MCF 10A (cell line): Measurements from ENCODE around the gene USH1G. TPM values are rescaled to one million over a fixed set of nuclear protein-coding genes. Genes with fewer than 3 reads are reported as not detected.

Source experiments
- BruUV-seq: library from RNA; stranded (reverse); fragments of 400-500 nt; replicated peaks from 2 replicates; lab custom pipeline; 2021; lab: Mats Ljungman, UMichigan
- CTCF ChIA-PET: fragments of 300-600 bp; sonication (Branson Sonifier 250); formaldehyde crosslinking; extraction: SDS; loops from one replicate; lab custom pipeline; 2021; ENCODE audit warnings: antibody characterized with exemption, inconsistent platforms; lab: Yijun Ruan, JAX
- POLR2A ChIA-PET: fragments of 300-600, 350-650 bp; sonication (Branson Sonifier 250); formaldehyde crosslinking; extraction: SDS; loops from one replicate; lab custom pipeline; 2020; ENCODE audit warnings: antibody characterized with exemption, inconsistent platforms; lab: Yijun Ruan, JAX
- DNase-seq: peaks from one replicate; pipeline ENCODE4 v3.0.0-alpha.2; 2018; ENCODE audit not compliant: unreplicated experiment
- H3K27ac Mint-ChIP-seq: one replicate; pipeline ENCODE4 v1.8.0; 2022; ENCODE audit warnings: mild to moderate bottlenecking, low read depth, mixed read lengths; ENCODE audit not compliant: unreplicated experiment
- H3K27me3 Mint-ChIP-seq: one replicate; pipeline ENCODE4 v1.8.0; 2022; ENCODE audit warnings: mixed read lengths; ENCODE audit not compliant: insufficient read depth, unreplicated experiment
- H3K36me3 Mint-ChIP-seq: one replicate; pipeline ENCODE4 v1.8.0; 2022; ENCODE audit warnings: mild to moderate bottlenecking, moderate library complexity, mixed read lengths; ENCODE audit not compliant: insufficient read depth, unreplicated experiment
- H3K4me1 Mint-ChIP-seq: one replicate; pipeline ENCODE4 v1.8.0; 2022; ENCODE audit warnings: mixed read lengths; ENCODE audit not compliant: insufficient read depth, unreplicated experiment
- H3K4me3 Mint-ChIP-seq: one replicate; pipeline ENCODE4 v1.8.0; 2022; ENCODE audit warnings: mild to moderate bottlenecking, moderate library complexity, mixed read lengths; ENCODE audit not compliant: unreplicated experiment
- H3K9me3 Mint-ChIP-seq: one replicate; pipeline ENCODE4 v1.8.0; 2022; ENCODE audit warnings: mixed read lengths; ENCODE audit not compliant: unreplicated experiment
- intact Hi-C: fragments of 100-400 bp; cut with micrococcal nuclease; formaldehyde crosslinking; loops from 2 replicates; pipeline ENCODE4 v1.14.1; 2022
- total RNA-seq: library from RNA; stranded (reverse); gene quantifications from 2 replicates; pipeline ENCODE4 v1.2.3, GENCODE V29; 2022
- TF ChIP-seq, protein P1 (sequence below): fragments of 200-600 bp; IDR thresholded peaks from one replicate; pipeline ENCODE4 v1.8.0; 2022; ENCODE audit warnings: antibody characterized with exemption, mild to moderate bottlenecking; ENCODE audit not compliant: unreplicated experiment

USH1G gene
- total RNA-seq, 1 experiment from 2014 or later, result not detected

DNA sequence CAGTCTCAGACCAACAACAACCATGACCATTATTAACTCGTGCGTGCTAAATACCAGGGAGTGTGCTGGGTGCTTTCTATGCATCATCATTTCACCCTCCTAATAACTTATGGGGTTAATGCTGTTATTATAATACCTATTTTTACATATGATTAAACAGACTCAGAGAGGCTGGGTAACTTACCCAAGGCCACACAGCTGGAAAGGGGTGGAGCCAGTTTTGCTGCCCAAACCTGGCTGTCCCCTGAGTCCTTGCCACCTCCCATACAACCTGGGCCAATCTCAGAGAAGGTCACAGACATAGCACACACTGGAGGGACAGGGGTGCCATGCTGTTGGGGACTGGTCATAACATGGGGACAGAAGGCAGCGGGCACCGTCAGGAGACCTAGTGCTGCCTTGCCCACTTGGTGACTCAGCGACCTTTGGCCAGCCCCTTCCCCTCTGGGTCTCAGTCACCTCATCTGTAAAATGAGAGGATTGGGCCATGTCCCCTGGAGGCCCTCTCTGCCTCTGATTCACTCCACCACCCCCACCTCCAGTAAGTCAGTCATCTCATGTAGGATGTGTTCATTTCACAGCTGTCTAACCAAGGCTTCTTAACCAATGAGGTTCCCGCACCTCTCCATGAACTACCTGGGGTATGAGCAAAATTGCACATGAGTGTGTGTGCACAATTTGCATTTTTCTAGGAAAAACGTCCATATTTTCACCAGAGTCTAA is 18.2 kb downstream of the USH1G start:
- Mint-ChIP-seq H3K27ac (no peak overlapping the region), H3K27me3 (no peaks in the 10 kb centered on the region), H3K4me1 (no peaks in the 10 kb centered on the region), H3K36me3 (no peaks in the 10 kb centered on the region), H3K4me3 (no peak overlapping the region), H3K9me3 (no peaks in the 10 kb centered on the region)
- POLR2A ChIA-PET, result no interaction called here
- DNase-seq, result no peak
- TF ChIP-seq, protein P1, sequence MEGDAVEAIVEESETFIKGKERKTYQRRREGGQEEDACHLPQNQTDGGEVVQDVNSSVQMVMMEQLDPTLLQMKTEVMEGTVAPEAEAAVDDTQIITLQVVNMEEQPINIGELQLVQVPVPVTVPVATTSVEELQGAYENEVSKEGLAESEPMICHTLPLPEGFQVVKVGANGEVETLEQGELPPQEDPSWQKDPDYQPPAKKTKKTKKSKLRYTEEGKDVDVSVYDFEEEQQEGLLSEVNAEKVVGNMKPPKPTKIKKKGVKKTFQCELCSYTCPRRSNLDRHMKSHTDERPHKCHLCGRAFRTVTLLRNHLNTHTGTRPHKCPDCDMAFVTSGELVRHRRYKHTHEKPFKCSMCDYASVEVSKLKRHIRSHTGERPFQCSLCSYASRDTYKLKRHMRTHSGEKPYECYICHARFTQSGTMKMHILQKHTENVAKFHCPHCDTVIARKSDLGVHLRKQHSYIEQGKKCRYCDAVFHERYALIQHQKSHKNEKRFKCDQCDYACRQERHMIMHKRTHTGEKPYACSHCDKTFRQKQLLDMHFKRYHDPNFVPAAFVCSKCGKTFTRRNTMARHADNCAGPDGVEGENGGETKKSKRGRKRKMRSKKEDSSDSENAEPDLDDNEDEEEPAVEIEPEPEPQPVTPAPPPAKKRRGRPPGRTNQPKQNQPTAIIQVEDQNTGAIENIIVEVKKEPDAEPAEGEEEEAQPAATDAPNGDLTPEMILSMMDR, result no peak
- intact Hi-C loops, result no loop called here
- BruUV-seq, result no TSS peak
- CTCF ChIA-PET, result interaction anchor here (1.1 kb wide), 1 partner anchor 39 kb away, joined by 3 read pairs; no protein-coding TSS in a partner anchor

GRCh38 chr17:74903671-74904070 is 19.4 kb downstream of the USH1G start:
- TF ChIP-seq, protein P1, result no peak
- no peaks in the 10 kb centered on the region for H3K27me3 Mint-ChIP-seq
- no peak overlapping the region for H3K27ac Mint-ChIP-seq
- H3K9me3 Mint-ChIP-seq, result no peaks in the 10 kb centered on the region
- no peaks in the 10 kb centered on the region for H3K4me1 Mint-ChIP-seq
- BruUV-seq, result no TSS peak
- no peak overlapping the region for H3K4me3 Mint-ChIP-seq
- ChIA-PET POLR2A (no interaction called here), CTCF (no interaction called here)
- intact Hi-C loops, result no loop called here
- H3K36me3 Mint-ChIP-seq, result no peaks in the 10 kb centered on the region
- DNase-seq, result no peak

DNA sequence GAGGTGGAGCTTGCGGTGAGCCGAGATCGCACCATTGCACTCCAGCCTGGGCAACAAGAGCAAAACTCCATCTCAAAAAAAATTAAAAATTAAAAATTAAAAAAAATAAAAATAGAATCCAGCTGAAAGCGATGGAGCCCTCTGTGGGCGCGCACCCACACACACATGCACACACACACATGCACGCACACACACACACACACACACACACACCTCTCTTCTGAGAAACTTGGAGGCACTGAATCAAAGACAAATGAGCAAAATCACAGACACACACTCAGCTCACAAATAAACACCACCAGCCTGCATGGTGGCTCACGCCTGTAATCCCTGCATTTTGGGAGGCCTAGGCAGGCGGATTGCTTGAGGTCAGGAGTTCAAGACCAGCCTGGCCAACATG is 20.0 kb downstream of the USH1G start:
- TF ChIP-seq, protein P1, result no peak
- Mint-ChIP-seq H3K4me1 (no peaks in the 10 kb centered on the region), H3K9me3 (no peaks in the 10 kb centered on the region), H3K27ac (no peak overlapping the region), H3K4me3 (no peak overlapping the region), H3K36me3 (no peaks in the 10 kb centered on the region), H3K27me3 (no peaks in the 10 kb centered on the region)
- intact Hi-C loops, result no loop called here
- POLR2A ChIA-PET, result no interaction called here
- CTCF ChIA-PET, result no interaction called here
- DNase-seq, result no peak
- no TSS peak for BruUV-seq

- no peak overlapping the region for H3K27ac Mint-ChIP-seq
- no peaks in the 10 kb centered on the region for H3K4me1 Mint-ChIP-seq
- TF ChIP-seq, protein P1, result no peak
- no peak overlapping the region for H3K4me3 Mint-ChIP-seq
- no TSS peak for BruUV-seq
- no peaks in the 10 kb centered on the region for H3K9me3 Mint-ChIP-seq
- no peaks in the 10 kb centered on the region for H3K36me3 Mint-ChIP-seq
- H3K27me3 Mint-ChIP-seq, result peaks cover 8% of the 10 kb centered on the region
- ChIA-PET POLR2A (no interaction called here), CTCF (interaction anchor here (0.5 to 0.6 kb wide), 2 partner anchors 72 to 79 kb away, joined by 3 read pairs; no protein-coding TSS in a partner anchor)
- intact Hi-C loops, result no loop called here
- no peak for DNase-seq
Observed at GRCh38 chr17:74901353-74902135, 21.5 kb downstream of the USH1G start.
